AG04450 (cell line): ENCODE data around the gene CCN2. TPM values are rescaled to one million over a fixed set of nuclear protein-coding genes. Genes with fewer than 3 reads are reported as not detected.

Experiments used
- CTCF ChIA-PET: fragments of 300-600, 350-600 bp; formaldehyde crosslinking; extraction: SDS; loops from one replicate; lab custom pipeline; 2022; ENCODE audit warnings: antibody characterized with exemption, inconsistent platforms; lab: Charles Lee
- POLR2A ChIA-PET: fragments of 350-600 bp; formaldehyde crosslinking; extraction: SDS; loops from one replicate; lab custom pipeline; 2021; ENCODE audit warnings: antibody characterized with exemption, inconsistent platforms; lab: Yijun Ruan, JAX
- DNase-seq: peaks from one replicate; pipeline ENCODE4 v3.0.0-alpha.2; 2011; ENCODE audit warnings: low read depth, low spot score
- H3K27ac ChIP-seq: one replicate; pipeline ENCODE4 v1.5.1; 2012; ENCODE audit warnings: low read depth, low read length, control low read depth
- H3K27me3 ChIP-seq: one replicate; pipeline ENCODE4 v1.6.0; 2012; ENCODE audit warnings: low read length; ENCODE audit not compliant: control insufficient read depth, insufficient read depth
- H3K4me3 ChIP-seq: 2 replicates; pipeline ENCODE4 v1.5.1; 2011; ENCODE audit warnings: mild to moderate bottlenecking, low read depth, low read length, control low read depth
- H3K9me3 ChIP-seq: 2 replicates; pipeline ENCODE4 v1.5.1; 2012; ENCODE audit warnings: low read length; ENCODE audit not compliant: control insufficient read depth, insufficient read depth
- polyA plus RNA-seq: library from polyadenylated mRNA; depleted of rRNA; stranded (reverse); fragments of >200 nt; gene quantifications from 2 replicates; pipeline ENCODE4 v1.2.3, GENCODE V29; 2011
- TF ChIP-seq, protein P1 (sequence below): IDR thresholded peaks from 2 replicates; pipeline ENCODE4 v1.5.1; 2011; ENCODE audit warnings: low read depth, low read length, control low read depth, inconsistent platforms

Gene CCN2
- polyA plus RNA-seq, 1 experiment, result 768 TPM

- Histone ChIP-seq H3K9me3 (peaks cover 3% of the 10 kb centered on the region; the same call in 1 of the 2 replicates), H3K27ac (no peak overlapping the region), H3K4me3 (no peak overlapping the region), H3K27me3 (no peaks in the 10 kb centered on the region)
- TF ChIP-seq, protein P1, sequence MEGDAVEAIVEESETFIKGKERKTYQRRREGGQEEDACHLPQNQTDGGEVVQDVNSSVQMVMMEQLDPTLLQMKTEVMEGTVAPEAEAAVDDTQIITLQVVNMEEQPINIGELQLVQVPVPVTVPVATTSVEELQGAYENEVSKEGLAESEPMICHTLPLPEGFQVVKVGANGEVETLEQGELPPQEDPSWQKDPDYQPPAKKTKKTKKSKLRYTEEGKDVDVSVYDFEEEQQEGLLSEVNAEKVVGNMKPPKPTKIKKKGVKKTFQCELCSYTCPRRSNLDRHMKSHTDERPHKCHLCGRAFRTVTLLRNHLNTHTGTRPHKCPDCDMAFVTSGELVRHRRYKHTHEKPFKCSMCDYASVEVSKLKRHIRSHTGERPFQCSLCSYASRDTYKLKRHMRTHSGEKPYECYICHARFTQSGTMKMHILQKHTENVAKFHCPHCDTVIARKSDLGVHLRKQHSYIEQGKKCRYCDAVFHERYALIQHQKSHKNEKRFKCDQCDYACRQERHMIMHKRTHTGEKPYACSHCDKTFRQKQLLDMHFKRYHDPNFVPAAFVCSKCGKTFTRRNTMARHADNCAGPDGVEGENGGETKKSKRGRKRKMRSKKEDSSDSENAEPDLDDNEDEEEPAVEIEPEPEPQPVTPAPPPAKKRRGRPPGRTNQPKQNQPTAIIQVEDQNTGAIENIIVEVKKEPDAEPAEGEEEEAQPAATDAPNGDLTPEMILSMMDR, result peak; percentile 90
- POLR2A ChIA-PET, result no interaction called here
- DNase-seq, result peak; percentile 74
- CTCF ChIA-PET, result interaction anchor here (0.6 to 5.7 kb wide), 66 partner anchors 9 to 598 kb away, joined by 3 to 120 read pairs (median 4); partner anchors contain the start of gene STX7
Observed at GRCh38 chr6:131914967-131915751, 36.0 kb downstream of the CCN2 start.

GRCh38 chr6:131914234-131914633 is 36.9 kb downstream of the CCN2 start:
- no peak for DNase-seq
- Histone ChIP-seq H3K9me3 (peaks cover 3% of the 10 kb centered on the region; the same call in 1 of the 2 replicates), H3K4me3 (no peak overlapping the region), H3K27me3 (no peaks in the 10 kb centered on the region), H3K27ac (no peak overlapping the region)
- TF ChIP-seq, protein P1, result no peak
- ChIA-PET POLR2A (no interaction called here), CTCF (interaction anchor here (0.6 to 5.7 kb wide), 31 partner anchors 10 to 575 kb away, joined by 3 to 120 read pairs (median 6); no protein-coding TSS in a partner anchor)

DNA sequence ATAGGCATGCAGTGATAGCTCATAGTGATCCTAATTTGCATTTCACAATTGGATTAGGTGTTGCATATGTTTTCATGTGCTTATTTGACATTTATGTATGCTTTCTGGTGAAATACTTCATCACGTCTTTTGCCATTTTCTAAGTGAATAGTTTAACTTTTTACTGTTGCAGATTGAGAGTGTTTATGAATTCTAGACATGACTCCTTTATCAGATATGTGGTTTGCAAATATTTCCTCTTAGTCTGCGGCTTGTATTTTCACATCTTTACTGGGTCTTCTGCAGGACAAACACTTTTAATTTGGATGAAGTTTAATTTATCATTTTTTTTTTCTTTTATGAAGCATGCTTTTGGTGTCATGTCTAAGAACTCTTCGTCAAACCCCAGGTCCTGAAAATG is 39.2 kb downstream of the CCN2 start:
- no peak overlapping the region for H3K4me3 ChIP-seq
- POLR2A ChIA-PET, result interaction anchor here (0.6 to 0.7 kb wide), 2 partner anchors 107 to 875 kb away, joined by 3 to 4 read pairs; no protein-coding TSS in a partner anchor
- no peak overlapping the region for H3K27ac ChIP-seq
- CTCF ChIA-PET, result interaction anchor here (1.8 to 4.9 kb wide), 2 partner anchors 217 to 368 kb away, joined by 5 to 234 read pairs; no protein-coding TSS in a partner anchor
- TF ChIP-seq, protein P1, result no peak
- DNase-seq, result no peak
- no peaks in the 10 kb centered on the region for H3K9me3 ChIP-seq
- H3K27me3 ChIP-seq, result no peaks in the 10 kb centered on the region

GRCh38 chr6:131910956-131911355 is 40.2 kb downstream of the CCN2 start:
- Histone ChIP-seq H3K9me3 (no peaks in the 10 kb centered on the region), H3K27ac (no peak overlapping the region), H3K4me3 (no peak overlapping the region), H3K27me3 (no peaks in the 10 kb centered on the region)
- ChIA-PET POLR2A (interaction anchor here (0.7 kb wide), 1 partner anchor 86 kb away, joined by 4 read pairs; no protein-coding TSS in a partner anchor), CTCF (interaction anchor here (0.8 to 4.9 kb wide), 20 partner anchors 14 to 385 kb away, joined by 3 to 234 read pairs (median 6); partner anchors contain the start of gene MED23)
- TF ChIP-seq, protein P1, result no peak
- no peak for DNase-seq
